Right ventricle myocardium inferior (tissue), 1 donor: ENCODE data around the gene BAIAP2. TPM values are rescaled to one million over a fixed set of nuclear protein-coding genes. Genes with fewer than 3 reads are reported as not detected.
"Not testable (repeated sequence)": the region's sequence is repeated elsewhere in the genome, so short reads cannot be mapped to it uniquely, and the experiment has no call there.

Experiments used
- ATAC-seq: fragments of 200-7000 bp; cut with Tn5 transposase; one replicate; pipeline ENCODE4 v1.9.1; 2020; ENCODE audit warnings: mild to moderate bottlenecking, moderate library complexity
- DNase-seq: peaks from one replicate; pipeline ENCODE4 v3.0.0; 2021; ENCODE audit errors: missing footprints
- intact Hi-C: fragments of 100-400 bp; cut with DNase I; formaldehyde crosslinking; loops from one replicate; pipeline ENCODE4 v1.11.0; 2022
- total RNA-seq: library from RNA; stranded (reverse); fragmentation: NEBNext Ultra II Directional; extraction: Animal tissue kit (Norgen Biotek cat#: 25700); gene quantifications from one replicate; pipeline ENCODE4 v1.2.1, GENCODE V29; 2021
- donor health status: DM: no; HTN: yes; CAD: no; lungs with severe emphysema.

BAIAP2 gene
- total RNA-seq, 1 donor from 2014 or later = 32.1 TPM

DNA sequence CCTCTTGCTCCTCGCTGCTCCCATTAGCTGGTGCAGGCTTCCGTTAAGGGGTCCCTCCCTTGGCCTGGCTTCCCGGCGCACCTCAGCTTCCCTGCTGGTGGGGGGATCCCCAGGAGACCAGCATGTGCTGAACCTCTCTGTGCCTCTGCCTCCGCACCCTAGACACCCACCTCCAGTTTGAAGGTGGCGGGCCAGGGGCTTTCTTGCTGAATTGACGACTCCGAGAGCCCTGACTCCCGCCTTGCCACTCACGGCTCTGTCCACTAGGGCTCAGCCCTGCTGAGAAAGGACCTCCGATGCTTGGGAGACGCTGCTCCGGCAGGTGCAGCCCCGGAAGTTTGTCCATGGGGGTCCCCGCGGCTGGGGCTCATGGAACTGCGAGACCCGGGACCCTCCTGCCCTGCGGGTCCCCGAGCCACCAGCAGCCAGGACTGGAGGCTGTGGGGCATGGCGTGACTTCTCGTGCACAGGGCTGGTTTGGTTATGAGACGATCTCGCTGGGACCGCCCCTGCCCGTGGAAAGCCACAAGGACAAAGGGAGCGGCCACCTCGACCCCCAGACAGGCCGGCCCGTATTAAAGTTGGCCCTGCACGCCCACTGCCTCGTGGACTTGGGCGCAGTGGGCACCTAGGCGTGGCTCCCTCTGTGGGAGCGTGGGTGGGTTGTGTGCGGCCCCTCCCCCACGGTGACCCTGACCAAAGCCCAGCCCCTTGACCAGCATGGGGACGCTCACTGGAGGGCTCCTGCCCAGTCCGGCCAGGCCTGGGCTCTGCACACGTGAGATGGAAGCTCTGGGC lies 35.2 kb upstream of the BAIAP2 start:
- ATAC-seq = no peak
- DNase-seq = peak; percentile 62

DNA sequence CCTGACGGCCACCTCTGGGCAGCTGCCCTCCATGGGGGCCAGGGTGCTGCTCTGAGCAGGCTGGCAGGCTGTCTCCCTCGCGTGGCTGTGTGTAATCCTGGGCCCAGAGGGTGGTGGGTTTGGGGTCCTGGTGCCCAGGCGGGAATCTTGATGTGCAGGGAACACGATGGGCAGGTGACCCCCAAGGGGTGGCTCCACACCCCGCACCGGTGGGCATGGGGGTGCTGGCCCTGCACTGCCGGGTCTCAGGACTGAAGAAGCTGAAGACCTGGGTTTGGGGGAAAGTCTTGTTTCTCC lies 34.7 kb upstream of the BAIAP2 start:
- ATAC-seq = no peak

More for the DNA sequence above, 35.2 kb upstream of the BAIAP2 start:
- intact Hi-C loops = no loop called here

DNA sequence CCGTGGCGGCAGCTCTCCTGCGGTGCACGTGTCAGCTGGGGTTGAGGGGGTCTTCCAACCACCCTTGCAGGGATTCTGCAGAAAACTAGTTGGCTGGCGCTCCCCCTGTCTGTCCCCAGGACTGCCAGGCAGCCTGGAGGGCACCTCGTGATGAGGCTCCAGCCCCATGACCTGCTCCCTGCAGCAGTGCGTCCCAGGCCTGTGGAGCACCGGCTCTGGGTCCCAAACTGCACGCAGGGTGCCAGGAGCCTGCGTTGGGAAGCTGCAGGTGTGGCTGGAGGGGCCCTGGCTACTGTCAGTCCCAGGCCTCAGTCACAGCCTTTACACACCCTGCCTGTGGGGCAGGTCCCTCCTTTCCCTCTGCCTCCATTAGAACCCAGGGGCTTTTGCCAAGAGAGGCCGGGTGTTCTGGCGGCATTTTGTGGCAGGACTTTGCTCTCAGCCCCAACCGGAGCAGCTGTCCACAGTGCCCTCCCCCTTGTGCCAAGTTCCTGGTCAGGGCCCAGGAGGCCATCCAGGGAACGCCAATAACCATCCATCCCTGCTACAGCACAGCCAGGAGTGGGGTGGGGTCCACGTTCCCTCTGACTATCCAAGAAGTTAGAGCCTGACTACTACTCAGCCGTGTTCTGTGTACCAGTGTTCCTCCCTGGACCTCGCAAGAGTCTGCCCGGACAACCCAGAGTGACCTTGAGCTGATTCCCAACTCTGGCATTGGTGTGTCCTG lies 34.2 kb upstream of the BAIAP2 start:
- DNase-seq (peak; percentile 66), ATAC-seq (peak; percentile 32)
- intact Hi-C loops = no loop called here

More for the DNA sequence above, 34.7 kb upstream of the BAIAP2 start:
- intact Hi-C loops = no loop called here
- no peak for DNase-seq

DNA sequence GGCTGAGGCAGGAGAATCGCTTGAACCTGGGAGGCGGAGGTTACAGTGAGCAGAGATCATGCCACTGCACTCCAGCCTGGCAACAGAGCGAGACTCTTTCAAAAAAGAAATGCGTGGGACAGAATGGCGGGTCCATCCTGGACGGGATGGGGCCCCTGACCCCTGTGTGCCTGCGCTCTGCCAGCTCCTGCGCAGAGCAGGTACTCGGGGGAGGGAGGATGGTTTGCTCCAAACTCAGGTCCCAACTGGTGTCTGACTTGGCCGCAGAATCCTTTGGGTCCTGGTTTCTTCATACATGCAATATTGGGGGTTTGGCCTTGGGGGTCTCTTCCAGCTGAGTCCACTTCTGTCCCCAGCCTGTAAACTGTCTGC lies 33.0 kb upstream of the BAIAP2 start:
- intact Hi-C loops = no loop called here
- ATAC-seq (no peak), DNase-seq (no peak)

DNA sequence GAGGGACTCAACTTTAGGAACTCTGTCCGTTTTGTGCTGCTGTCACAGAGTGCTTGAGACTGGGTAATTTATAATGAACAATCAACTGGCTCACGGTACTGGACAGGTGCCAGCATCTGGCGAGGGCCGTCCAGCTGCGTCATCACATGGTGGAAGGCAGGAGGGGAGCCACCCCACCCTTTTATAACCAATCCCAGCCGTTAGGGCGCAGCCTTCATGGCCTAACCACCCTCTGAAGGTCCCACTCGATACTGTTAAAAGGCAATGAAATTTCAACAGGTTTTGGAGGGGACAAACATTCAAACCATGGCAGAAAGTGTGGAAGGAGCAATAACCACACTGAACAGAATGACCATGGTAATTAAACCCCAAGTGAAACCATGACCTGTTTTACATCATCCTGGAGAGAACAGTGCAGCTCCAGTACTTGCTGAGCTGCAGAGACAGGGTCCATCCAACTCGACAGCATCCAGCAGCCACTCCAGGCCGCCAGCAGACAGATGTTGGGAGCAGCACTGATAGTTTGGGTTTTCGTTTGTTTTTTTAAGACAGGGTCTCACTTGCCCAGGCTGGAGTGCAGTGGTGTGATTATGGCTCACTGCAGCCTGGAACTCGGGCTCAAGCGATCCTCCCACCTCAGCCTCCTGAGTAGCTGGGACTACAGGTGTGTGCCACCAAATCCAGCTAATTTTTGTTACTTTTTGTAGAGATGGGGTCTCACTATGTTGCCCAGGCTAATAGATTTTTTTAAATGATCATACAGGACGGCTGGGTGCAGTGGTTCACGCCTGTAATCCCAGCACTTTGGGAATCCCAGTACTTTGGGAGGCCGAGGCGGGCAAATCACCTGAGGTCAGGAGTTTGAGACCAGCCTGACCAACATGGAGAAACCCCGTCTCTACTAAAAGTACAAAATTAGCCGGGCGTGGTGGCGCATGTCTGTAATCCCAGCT lies 32.3 kb upstream of the BAIAP2 start:
- peak; percentile 69 for DNase-seq
- peak; percentile 46 for ATAC-seq
- intact Hi-C loops = no loop called here

DNA sequence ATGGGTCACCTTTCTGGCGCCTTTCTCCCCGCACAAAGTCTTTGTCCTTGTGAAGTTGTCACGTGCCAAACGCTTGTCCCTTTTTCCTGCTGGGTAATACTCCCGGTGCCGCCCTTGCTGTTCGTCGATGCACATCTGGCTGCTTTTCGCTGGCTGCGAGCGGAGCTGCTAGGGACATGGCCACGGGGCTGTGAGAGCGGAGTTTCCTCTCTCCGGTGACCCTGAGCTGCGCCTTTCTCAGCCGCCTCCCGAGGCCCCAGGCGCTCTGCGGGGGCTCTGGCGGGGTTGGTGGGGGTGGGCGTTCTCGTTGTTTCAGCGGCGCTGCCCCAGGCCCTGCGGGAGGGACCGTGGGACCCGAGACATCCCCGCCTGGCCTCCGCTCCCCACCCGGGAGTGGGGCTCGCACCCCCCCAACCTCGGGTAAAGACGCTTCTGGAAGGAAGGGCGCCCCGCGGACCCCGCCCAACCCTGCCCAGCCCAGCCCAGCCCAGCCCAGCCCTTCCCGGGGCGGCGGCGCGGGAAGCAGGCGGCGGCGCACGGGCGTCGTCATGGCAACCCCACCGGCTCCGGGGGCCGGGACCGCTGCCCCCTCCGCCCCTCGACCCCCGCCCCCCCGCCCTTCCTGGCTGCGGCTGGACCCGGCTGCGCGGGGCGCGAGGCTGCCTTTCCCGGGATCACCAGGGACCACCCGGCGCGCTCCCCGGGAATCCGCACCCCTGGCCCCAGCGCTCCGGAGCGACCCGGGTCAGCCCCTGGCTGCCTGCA lies 31.1 kb upstream of the BAIAP2 start:
- DNase-seq (no peak), ATAC-seq (no peak)
- intact Hi-C loops = no loop called here

DNA sequence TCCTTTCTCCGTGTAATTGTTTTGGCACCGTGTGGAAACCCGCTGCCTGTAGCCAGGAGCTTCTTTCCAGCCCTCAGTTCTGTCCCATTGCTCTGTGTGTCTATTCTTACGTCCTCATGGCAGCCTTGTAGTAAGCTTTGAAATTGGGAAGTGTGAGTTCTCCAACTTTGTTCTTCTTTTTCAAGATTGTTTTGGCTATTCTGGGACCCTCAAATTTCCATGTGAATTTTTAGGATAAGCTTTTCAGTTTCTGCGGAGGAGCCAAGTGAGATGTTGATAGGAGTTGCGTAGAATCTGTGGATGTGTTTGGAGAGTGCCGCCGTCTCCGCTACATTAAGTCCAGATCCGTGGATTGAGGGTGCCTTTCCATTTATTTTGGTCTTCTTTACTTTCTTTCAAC lies 28.1 kb upstream of the BAIAP2 start:
- intact Hi-C loops = no loop called here
- DNase-seq (no peak), ATAC-seq (no peak)

DNA sequence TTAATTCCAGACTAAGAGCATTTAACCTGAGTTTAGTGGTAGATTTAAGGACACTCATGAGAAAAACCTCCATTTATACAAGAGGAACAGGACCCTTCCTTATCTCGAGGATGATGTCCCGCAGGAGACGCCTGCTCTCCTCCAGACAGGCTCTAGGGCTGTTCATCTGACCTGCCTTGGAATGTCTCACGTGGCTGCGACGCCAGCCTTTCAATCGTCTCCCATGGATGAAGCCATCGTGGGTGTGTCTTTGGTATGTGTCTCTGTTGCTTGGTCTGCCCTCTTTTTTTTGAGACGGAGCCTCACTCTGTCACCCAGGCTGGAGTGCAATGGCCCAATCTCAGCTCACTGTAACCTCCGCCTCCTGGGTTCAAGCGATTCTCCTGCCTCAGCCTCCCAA lies 26.8 kb upstream of the BAIAP2 start:
- ATAC-seq (no peak), DNase-seq (no peak)
- intact Hi-C loops = no loop called here

DNA sequence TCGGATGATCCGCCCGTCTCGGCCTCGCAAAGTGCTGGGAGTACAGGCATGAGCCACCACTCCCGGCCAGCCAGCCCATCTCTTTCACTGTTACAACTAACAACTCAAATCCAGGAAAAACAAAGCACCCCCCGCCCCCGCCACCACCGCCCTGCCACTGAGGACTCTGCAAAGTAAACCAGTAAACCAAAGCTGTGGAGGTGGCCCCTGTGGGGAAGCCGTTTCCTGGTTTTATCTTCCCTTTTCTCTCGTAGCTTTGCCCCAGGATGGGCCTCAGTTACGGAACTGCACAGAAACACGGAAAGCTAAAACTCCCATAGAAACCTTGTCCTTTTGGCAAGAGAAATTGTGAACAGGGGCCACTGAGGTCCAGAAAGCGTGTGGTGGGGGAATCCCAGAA lies 25.8 kb upstream of the BAIAP2 start:
- ATAC-seq (no peak), DNase-seq (no peak)
- intact Hi-C loops = no loop called here

DNA sequence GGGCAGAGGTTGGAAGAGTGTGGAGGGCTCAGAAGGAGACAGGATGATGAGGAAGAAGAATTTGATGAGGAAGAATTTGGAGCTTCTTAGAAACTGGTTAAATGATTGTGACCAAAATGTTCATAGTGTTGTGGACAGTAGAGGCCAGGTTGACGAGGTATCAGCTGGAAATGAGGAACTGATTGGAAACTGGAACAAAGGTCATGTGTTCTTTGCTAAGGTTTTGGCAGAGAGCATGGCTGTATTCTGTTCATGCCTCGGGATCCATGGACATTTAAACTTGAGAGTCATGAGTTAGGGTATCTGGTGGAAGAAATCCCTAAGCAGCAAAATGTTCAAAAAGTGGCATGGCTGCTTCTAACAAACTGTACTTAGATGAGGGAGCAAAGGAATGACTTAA lies 24.0 kb upstream of the BAIAP2 start:
- DNase-seq = no peak
- no peak for ATAC-seq
- intact Hi-C loops = no loop called here

DNA sequence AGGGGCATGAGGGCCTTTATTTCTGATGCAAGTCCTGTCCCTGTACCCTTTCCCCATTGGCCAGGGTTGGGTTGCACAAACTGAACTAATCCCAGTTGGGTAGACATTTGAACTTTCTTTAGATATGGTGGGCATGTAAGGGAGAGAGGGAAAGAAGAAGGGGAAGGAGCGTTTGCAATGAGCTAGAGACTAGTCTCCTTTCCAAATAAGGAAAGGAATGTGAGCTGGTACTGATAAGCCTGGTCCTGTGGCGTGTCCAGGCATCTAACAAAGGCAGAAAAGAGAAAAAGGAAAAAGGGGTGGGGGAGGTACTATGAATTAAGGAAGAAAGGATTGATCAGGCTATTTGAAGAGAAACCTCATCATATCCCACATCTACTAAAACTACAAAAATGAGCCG lies 23.0 kb upstream of the BAIAP2 start:
- ATAC-seq = no peak
- intact Hi-C loops = no loop called here

DNA sequence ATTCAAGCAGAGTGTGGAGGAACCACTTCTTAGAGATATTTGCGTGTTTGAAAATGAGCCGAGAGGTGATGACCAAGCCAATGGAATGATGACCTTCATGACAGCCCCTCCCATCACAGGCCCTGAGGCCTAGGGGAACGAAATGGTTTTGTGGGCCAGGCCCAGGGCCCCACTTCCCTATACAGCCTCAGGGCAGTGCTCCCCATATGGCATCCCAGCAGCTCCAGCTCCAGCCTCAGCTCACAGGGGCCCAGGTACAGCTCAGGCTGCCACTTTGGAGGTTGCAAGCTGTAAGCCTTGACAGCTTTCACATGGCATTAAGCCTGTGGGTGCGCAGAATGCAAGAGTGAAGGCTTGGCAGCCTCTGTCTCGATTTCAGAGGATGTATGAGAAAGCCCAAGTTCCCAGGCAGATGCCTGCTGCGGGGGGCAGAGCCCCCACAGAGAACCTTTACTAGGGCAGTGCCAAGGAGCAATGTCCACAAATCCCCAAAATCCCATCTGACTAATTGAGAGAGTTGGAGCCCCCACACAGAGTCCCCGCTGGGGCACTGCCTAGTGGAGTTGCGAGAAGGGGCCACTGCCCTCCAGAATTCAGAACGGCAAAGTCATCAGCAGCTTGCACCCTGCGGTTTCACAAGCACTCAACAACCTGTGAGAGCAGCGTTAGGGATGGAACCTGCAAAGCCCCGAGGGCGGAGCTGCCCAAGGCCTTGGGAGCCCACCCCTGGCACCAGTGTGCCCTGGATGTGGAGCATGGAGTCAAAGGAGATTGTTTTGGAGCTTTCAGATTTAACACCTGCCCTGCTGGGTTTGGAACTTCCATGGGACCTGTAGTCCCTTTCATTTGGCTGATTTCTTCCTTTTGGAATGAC lies 22.1 kb upstream of the BAIAP2 start:
- ATAC-seq (no peak), DNase-seq (no peak)
- intact Hi-C loops = no loop called here

More for the DNA sequence above, 23.0 kb upstream of the BAIAP2 start:
- no peak for DNase-seq

DNA sequence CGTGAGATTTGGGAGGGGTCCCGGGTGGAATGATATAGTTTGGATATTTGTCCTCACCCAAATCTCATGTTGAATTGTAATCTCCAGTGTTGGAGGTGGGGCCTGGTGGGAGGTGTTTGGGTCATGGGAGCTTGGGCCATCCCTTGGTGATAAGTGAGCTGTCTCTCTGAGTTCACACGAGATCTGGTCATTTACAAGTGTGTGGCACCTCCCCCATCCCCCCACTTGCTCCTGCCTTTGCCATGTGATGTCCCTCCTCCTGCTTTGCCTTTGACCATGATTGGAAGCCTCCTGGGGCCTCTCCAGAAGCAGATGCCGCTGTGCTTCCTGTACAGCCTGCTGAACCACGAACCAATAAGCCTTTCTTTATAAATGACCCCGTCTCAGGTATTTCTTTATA lies 21.3 kb upstream of the BAIAP2 start:
- DNase-seq = no peak
- no peak for ATAC-seq
- intact Hi-C loops = no loop called here

DNA sequence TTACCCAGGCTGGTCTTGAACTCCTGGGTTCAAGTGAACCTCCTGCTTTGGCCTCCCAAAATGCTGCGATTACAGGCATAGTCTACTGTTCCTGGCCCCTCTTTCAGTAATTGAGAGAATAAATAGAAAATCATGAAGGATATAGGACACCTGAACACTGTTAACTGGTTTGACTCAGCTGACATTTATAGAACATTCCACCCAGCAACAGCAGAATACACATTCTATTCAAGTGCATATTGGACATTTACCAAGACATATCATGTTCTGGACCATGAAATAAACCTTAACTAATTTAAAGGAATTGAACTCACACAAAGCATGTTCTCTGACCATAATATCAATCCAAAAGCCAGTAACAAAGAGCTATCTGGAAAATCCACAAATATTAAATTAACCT lies 19.8 kb upstream of the BAIAP2 start:
- ATAC-seq = no peak
- intact Hi-C loops = no loop called here
- no peak for DNase-seq

DNA sequence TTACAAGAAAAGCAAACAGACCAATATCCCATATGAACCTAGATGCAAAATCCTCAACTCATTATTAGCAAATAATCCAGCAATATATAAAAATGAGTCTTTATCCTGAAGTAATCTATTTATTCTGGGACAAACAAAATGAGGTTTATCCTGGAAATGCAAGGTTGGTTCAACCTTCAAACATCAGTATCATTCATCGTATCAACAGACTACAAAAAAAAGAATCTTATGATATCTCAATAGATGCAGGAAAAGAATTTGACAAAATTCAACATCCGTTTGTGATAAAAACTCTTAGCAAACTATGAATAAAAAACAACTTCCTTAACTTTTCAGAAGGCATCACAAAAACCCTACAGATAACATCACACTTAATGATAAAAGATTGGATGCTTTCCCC lies 18.4 kb upstream of the BAIAP2 start:
- intact Hi-C loops = no loop called here
- no peak for ATAC-seq
- no peak for DNase-seq

DNA sequence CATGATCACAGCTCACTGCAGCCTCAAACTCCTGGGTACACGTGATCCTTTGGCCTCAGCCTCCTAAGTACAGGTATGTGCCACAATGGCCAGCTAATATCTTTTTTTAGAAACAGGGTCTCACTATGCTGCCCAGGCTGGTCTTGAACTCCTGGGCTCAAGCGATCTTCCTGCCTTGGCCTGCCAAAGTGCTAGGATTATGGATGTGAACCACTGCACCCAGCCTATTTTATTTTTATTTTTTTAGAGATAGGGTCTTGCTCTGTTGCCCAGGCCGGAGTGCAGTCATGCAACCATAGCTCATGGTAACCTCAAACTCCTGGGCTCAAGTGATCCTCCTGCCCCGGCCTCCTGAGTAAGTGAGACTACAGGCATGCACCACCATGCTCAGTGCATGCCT lies 17.6 kb upstream of the BAIAP2 start:
- DNase-seq, ATAC-seq, intact Hi-C loops: not testable (repeated sequence)

DNA sequence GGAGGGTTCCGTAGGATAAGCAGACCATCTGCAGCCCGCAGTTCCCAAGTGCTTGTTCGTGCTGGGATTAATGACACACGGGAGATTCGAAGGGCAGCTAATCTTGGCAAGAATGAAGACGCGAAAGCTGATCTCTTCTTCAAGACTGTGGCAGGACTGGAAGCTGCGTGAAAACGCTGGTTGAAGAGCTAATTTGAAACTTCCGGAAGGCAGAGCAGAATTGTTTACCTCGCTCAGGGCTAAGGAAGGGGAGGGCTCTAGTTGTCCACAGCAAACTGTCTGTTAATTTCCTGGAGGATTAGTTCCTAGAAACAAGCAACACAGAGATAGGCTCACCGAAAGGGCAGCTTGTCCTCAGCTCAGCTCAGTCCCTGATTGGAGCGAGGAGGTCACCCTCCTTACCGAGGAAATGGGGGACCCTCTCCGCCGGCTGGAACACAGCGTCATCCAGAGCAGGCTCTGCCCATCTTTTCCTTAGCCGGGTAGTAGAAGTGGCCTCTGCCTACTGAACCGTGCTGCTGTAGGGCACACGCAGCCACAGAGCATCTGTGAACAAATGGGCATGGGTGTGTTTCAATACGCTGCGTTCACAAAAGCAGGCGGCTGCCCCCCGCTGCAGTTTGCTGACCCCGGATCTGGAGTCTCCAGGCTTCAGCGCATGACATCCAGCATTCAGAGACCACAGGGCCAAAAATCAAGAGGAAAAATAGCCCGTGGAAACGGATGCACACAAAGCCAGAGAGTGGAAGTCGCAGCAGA lies 16.7 kb upstream of the BAIAP2 start:
- ATAC-seq (peak; percentile 53), DNase-seq (peak; percentile 69)
- intact Hi-C loops = no loop called here
